Activated CD4-positive, alpha-beta T cell treated with anti-CD3 and anti-CD28 coated beads for 4 hours (primary cell): Measurements from ENCODE around the gene PTPRD.

Experiments used
- DNase-seq, 2 donors: peaks; one replicate each; pipeline ENCODE4 v3.0.0-alpha.2; 2020

PTPRD gene

GRCh38 chr9:8649807-8650206, 1963.0 kb downstream of the PTPRD start:
- DNase-seq = no peak

- DNase-seq = no peak
These were observed 1963.6 kb downstream of the PTPRD start for GRCh38 chr9:8649160-8649559.

GRCh38 chr9:8648271-8648845, 1964.4 kb downstream of the PTPRD start:
- no peak for DNase-seq

DNA sequence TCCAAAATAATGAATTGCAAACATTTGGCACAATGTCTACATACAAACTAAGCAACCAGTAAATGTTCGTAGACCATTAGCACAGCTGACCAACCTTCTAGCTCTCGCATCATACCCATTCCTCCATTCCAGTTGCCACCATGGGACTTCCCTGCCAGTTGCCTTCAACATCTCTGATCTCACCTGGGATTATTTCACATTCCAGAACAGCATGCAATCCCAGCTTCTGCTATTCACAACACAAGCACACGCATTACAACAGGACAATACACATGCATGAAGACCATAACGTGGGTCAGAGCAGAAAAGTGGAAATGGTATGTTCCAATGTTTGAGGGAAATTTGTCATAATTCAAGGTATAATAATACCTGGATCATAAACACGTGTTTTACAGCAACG, 1965.0 kb downstream of the PTPRD start:
- DNase-seq = no peak

DNA sequence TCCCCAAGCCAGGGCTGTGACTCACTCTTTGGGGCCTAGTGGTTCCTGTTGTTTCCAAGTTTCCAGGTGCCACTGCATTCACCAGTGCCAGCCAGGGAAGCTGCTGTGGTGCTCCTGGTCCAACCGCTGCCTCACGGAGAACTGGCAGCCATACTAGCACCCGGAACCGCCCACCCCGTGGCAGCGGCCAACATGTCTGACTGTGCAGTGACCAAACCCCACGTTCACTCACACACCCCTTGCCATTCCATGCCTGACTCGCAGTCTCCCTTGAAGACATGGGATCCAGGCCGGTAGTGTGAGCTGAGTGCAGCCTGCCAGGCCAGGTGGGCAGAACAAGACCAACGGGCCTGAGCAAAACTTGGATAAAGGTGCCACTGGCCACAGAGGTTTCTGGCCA, 1968.2 kb downstream of the PTPRD start:
- no peak for DNase-seq

- DNase-seq = no peak
These were observed 1968.9 kb downstream of the PTPRD start for GRCh38 chr9:8643896-8644295.

DNA sequence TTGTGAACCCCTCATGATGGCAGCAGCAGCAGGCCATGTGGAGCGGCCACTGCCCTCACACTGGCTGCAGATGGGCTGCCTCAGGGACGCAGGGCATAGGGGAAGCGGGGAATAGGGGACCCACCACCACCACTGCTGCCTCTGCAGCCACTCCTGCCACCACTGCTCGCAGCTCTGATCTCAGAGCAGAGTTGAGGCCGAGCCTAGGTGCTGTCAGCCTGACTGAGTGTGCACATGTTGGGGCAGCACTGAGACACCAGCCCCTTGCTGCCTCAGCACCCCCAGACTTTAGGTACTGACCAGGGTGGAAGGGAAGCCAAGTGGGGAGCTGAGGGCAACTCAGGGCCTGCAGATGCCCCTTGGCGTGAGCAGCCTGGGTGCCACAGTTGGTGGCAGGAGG, 1969.3 kb downstream of the PTPRD start:
- DNase-seq = no peak

- DNase-seq = no peak
These were observed 1972.0 kb downstream of the PTPRD start for GRCh38 chr9:8640761-8641160.

DNA sequence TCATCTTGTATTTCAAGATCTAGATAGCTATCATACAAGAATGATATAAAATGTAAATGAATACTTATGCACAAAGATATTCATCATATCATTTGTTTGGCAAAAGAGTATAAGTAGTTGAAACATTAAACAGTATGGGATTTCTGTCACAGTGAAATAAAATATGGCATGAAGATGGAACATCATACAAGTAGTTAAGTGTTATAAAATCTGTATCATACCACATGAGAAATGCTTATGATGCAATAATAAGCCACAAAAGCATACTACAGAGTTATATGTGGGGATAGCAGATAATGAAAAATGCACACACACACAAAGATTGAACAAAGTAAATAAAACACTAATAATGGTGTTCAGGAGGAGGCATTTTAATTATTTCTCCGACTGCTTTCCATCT, 1975.2 kb downstream of the PTPRD start:
- no peak for DNase-seq

GRCh38 chr9:8633784-8634183, 1979.0 kb downstream of the PTPRD start:
- no peak for DNase-seq

GRCh38 chr9:8632493-8632892, 1980.3 kb downstream of the PTPRD start:
- no peak for DNase-seq

DNA sequence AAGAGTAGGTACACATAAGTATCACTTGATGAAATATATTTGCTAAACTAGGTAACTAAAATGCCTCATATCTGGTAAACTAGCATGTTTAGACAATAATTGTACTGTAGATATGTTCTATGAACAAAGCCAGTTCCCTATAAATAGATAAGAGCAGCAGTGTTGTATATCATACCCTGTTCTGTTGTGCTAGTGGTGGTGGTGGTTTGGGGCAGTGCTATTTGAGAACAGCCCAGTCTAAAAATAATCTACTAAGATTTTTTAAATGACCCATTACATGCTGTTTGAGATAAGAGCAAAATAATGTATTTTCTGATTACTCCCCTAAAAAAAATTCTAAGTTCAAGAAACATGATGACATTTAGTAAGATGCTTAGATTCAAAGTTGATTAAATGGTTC, 1984.0 kb downstream of the PTPRD start:
- no peak for DNase-seq

GRCh38 chr9:8627976-8628679, 1984.7 kb downstream of the PTPRD start:
- no peak for DNase-seq

DNA sequence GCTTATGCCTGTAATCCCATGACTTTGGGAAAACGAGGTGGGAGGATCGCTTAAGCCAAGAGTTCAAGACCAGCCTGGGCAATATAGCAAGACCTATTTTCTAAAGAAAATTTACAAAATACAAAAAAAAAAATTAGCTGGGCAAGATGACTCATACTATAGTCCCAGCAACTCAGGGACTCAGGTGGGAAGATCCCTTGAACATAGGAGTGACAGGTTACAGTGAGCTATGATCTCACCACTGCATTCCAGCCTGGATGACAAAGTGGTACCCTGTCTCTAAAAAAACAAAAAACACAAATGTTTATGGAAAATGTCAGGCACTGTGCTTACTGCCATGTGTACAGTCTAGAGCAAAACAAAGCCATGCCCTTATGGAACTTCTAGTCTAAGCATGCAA, 1989.9 kb downstream of the PTPRD start:
- DNase-seq = no peak

GRCh38 chr9:8622222-8622802, 1990.5 kb downstream of the PTPRD start:
- DNase-seq = no peak

- no peak for DNase-seq
These were observed 1991.4 kb downstream of the PTPRD start for GRCh38 chr9:8621416-8621815.

DNA sequence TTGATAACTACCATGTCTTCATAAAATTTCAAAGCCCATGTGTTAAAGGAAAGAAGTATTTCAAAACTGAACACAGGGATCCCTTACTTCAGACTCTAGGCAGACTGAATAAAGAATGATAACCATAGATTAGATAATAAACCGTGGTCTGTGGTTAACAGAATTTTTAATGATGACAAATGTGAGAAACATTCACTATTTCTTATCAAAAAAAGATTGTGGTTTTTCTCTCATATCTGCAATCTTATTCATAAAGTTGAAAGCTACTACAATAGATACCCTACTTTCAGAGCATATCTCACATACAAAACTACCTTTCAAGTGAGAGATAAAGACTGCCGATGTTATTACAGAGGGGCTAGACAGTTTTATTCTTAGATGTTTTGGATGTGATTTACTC, 1996.4 kb downstream of the PTPRD start:
- DNase-seq = no peak

- no peak for DNase-seq
These were observed 1997.8 kb downstream of the PTPRD start for GRCh38 chr9:8614926-8615440.

DNA sequence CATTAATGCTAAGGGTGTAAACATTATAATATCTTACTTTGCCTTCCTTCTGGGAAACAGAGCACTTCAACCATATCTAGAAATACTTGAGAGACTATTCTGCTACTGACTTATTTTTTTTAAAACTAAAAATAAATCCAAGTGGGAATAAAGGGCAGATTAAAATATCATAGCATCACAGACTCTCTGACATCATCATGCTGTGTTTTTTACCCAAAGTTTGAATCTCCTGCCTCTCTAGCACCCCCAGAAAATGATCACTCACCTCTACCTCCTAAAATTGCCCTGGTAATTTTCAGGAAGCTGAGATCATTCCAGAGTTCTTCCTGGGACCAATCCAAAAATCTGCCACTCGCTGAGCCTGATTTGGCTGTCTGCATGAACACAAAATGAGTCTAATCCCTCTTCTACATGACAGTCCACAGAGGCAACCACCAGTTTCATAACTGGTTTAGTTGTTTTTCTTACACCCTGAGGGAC, 1999.4 kb downstream of the PTPRD start:
- DNase-seq = no peak

DNA sequence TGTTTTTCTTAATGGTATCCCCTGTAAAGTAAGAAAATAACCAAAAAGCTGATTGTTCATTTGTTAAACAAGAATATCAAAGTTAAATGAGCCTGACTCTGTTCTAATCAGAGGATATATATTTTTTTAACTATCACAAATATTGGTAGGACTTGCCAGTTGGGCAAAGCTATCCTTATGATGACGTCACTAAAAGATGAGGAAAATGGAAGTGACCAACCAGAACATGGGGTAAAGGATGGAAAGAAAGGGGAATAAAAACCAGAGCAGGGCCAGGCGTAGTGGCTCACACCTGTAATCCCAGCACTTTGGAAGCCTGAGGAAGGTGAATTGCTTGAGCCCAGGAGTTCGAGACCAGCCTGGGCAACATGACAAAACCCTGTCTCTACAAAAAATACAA, 2001.6 kb downstream of the PTPRD start:
- no peak for DNase-seq

DNA sequence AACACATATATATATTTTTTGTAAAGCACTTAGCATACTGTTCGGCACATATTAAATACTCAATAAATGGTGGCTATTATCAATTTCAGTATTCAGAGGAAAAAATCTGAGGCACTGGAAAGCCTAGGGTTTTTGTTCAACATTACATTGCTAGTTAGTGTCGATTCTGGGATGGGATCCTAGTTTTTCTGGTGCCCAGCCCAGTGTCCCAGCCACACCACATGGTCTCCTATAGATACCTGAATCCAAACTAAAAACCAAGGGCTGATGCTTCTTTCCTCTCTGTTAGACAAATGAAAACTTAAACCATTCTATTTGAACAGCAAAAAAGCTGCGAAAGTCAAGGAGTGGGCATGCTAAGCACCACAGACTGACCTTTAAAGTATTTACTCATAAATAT, 2002.5 kb downstream of the PTPRD start:
- DNase-seq = no peak

GRCh38 chr9:8605096-8605495, 2007.7 kb downstream of the PTPRD start:
- no peak for DNase-seq

DNA sequence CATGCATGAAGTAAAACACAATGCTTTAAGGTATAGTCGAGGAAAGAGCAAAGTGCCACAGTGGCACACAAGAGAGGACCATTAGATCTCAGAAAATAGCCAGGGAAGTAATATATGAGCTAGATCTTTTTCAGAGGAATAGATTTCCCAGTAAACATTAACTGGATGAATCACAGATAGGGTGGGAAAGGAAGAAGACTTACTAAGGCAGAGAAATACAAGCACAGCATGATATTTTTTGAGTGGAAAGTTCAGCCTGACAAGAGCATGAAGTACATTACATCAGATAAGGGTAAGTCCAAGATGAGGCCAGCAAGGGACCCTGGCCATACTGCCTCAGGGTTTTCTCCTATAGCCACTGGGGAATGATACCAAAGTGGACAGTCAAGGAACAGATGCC, 2008.6 kb downstream of the PTPRD start:
- DNase-seq = no peak

- DNase-seq = no peak
These were observed 2011.7 kb downstream of the PTPRD start for GRCh38 chr9:8600914-8601680.
